HG03139 (cell line): ENCODE data around the gene MALT1.
"Not testable (repeated sequence)": the region's sequence is repeated elsewhere in the genome, so short reads cannot be mapped to it uniquely, and the experiment has no call there.

Experiments used
- ATAC-seq: cut with Tn5 transposase; IDR thresholded peaks from one replicate; pipeline ENCODE4 v1.9.1; 2021; ENCODE audit not compliant: unreplicated experiment

The MALT1 gene

GRCh38 chr18:58768293-58768974, 97.2 kb downstream of the MALT1 start:
- ATAC-seq = peak; percentile 79

GRCh38 chr18:58769321-58769720, 98.1 kb downstream of the MALT1 start:
- ATAC-seq = no peak

- ATAC-seq = no peak
Observed at GRCh38 chr18:58770601-58771000, 99.3 kb downstream of the MALT1 start.

GRCh38 chr18:58772161-58772560, 100.9 kb downstream of the MALT1 start:
- no peak for ATAC-seq

GRCh38 chr18:58776084-58776483, 104.8 kb downstream of the MALT1 start:
- ATAC-seq = no peak

GRCh38 chr18:58776541-58776940, 105.3 kb downstream of the MALT1 start:
- ATAC-seq = not testable (repeated sequence)

- no peak for ATAC-seq
Observed at GRCh38 chr18:58777471-58777870, 106.2 kb downstream of the MALT1 start.

GRCh38 chr18:58779529-58779928, 108.3 kb downstream of the MALT1 start:
- ATAC-seq = no peak

- no peak for ATAC-seq
Observed at GRCh38 chr18:58780045-58780444, 108.8 kb downstream of the MALT1 start.

- ATAC-seq = peak; percentile 83
Observed at GRCh38 chr18:58781627-58782194, 110.4 kb downstream of the MALT1 start.

- ATAC-seq = no peak
Observed at GRCh38 chr18:58784601-58785137, 113.4 kb downstream of the MALT1 start.

- no peak for ATAC-seq
Observed at GRCh38 chr18:58785171-58785805, 114.0 kb downstream of the MALT1 start.

- ATAC-seq = no peak
Observed at GRCh38 chr18:58785870-58786269, 114.6 kb downstream of the MALT1 start.

GRCh38 chr18:58787536-58788149, 116.4 kb downstream of the MALT1 start:
- ATAC-seq = no peak

- no peak for ATAC-seq
Observed at GRCh38 chr18:58788470-58788869, 117.2 kb downstream of the MALT1 start.

- ATAC-seq = no peak
Observed at GRCh38 chr18:58788971-58789875, 118.0 kb downstream of the MALT1 start.

GRCh38 chr18:58789876-58790240, 118.6 kb downstream of the MALT1 start:
- ATAC-seq = no peak

- peak; percentile 75 for ATAC-seq
Observed at GRCh38 chr18:58792086-58792485, 120.8 kb downstream of the MALT1 start.

- ATAC-seq = no peak
Observed at GRCh38 chr18:58793361-58793760, 122.1 kb downstream of the MALT1 start.

- no peak for ATAC-seq
Observed at GRCh38 chr18:58796220-58796619, 125.0 kb downstream of the MALT1 start.

GRCh38 chr18:58800582-58800981, 129.3 kb downstream of the MALT1 start:
- ATAC-seq = no peak
